ENCODE results near the gene PARVB.

GRCh38 chr22:44119669-44120313 lies 95.7 kb downstream of the PARVB start:
- TF ChIP-seq CTCF (IDR thresholded peaks at IDR 0.05; ENCODE audit: poor library complexity) (no peak), EZH2 (IDR thresholded peaks at IDR 0.05; ENCODE audit: borderline replicate concordance) (no peak), EZH2phosphoT487 (IDR thresholded peaks at IDR 0.05; ENCODE audit: low read depth, severe bottlenecking, unreplicated experiment) (no peak)
